Muscle layer of colon (tissue), 2 donors: ENCODE measurements around the gene CDK5.

Experiments
- H3K27ac ChIP-seq: one replicate; pipeline ENCODE4 v1.7.0; 2013; ENCODE audit warnings: low read depth, mild to moderate bottlenecking, low read length, moderate library complexity
- H3K27me3 ChIP-seq, 2 donors: one replicate each; pipeline ENCODE4 v1.7.0; 2013; ENCODE audit warnings: low read length in 2 of 2, mild to moderate bottlenecking in 2 of 2; ENCODE audit not compliant: insufficient read depth in 2 of 2, control insufficient read depth in 1 of 2
- H3K36me3 ChIP-seq: one replicate; pipeline ENCODE4 v1.7.0; 2013; ENCODE audit warnings: mild to moderate bottlenecking, low read length; ENCODE audit not compliant: insufficient read depth
- H3K4me1 ChIP-seq: one replicate; pipeline ENCODE4 v1.7.0; 2013; ENCODE audit warnings: mild to moderate bottlenecking, low read length; ENCODE audit not compliant: insufficient read depth
- H3K4me3 ChIP-seq, 2 donors: one replicate each; pipeline ENCODE4 v1.7.0; 2013; ENCODE audit warnings: low read length in 2 of 2, low read depth in 1 of 2, mild to moderate bottlenecking in 1 of 2, moderate library complexity in 1 of 2
- H3K9ac ChIP-seq: one replicate; pipeline ENCODE4 v1.7.0; 2013; ENCODE audit warnings: low read length
- H3K9me3 ChIP-seq: one replicate; pipeline ENCODE4 v1.7.0; 2013; ENCODE audit warnings: mild to moderate bottlenecking, low read length
- donor health status: abdominal sarcoma.
- donor health status: Adenocarcinoma of cecum.

Gene CDK5

DNA sequence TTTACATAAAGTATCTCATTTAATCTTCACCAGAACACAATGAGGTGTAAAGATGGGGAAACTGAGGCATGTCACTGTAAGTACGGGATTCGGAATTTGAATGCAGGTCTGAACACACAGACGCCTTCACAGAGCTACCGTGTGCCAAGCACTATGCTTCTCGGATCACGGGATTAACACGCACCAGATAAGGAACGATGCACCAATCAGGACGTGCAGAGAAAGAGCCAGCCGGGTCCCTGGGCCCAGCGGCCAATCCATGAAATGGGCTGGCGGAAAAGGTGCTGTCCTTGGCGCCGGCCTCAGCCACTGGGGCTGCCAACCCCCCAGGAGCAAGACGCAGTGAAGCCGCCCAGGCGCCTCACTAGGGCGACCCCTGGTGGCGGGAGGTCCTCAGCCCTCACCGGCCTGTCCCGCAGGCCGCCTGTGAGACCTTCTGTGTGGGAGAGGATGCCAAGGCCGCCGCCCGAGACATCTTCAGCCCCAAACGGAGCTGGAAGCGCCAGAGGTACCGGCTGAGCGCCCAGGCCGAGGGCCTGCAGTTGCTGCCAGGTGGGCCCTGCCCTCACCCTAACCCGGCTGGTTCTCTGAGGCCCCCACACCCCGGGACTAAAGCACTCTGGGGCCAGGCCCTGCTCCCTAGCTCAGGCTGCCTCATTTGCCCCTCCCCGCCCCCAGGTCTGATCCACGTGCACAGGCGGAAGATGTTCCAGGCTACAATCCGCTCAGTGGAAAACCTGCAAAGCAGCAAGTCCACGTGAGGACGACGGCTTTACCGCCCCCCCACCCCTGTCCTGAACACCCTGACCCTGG, 49.0 kb downstream of the CDK5 start:
- Histone ChIP-seq H3K36me3 (no peaks in the 10 kb centered on the region), H3K9me3 (no peaks in the 10 kb centered on the region), H3K27ac (no peak overlapping the region), H3K4me1 (no peaks in the 10 kb centered on the region), H3K27me3 (peaks cover 12 to 30% of the 10 kb centered on the region in 2 donors), H3K9ac (no peak overlapping the region), H3K4me3 (peak overlapping the region in 1 of 2 donors; percentile 38)

DNA sequence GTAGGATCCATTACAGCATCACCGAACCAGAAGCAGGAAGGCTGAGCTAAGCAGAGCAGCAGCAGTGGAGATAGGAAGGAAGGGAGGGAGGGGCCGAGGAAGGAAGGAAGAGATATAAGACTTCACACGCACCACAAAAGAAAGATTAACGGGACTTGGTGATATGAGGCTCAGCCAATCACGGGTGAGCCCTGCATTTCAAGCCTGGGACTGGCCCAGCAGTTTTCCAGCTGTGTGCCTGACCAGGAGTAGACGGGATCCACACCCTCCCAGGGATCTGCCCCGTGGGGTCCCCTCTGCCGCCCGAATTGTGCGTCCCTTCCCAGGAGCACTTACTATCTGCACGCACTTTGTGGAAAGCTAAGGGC, 49.6 kb downstream of the CDK5 start:
- peak overlapping the region in 1 of 2 donors; percentile 38 for H3K4me3 ChIP-seq
- H3K9ac ChIP-seq, result no peak overlapping the region
- H3K27me3 ChIP-seq, result peaks cover 10 to 24% of the 10 kb centered on the region in 2 donors
- no peak overlapping the region for H3K27ac ChIP-seq
- no peaks in the 10 kb centered on the region for H3K4me1 ChIP-seq
- no peaks in the 10 kb centered on the region for H3K36me3 ChIP-seq
- H3K9me3 ChIP-seq, result no peaks in the 10 kb centered on the region

DNA sequence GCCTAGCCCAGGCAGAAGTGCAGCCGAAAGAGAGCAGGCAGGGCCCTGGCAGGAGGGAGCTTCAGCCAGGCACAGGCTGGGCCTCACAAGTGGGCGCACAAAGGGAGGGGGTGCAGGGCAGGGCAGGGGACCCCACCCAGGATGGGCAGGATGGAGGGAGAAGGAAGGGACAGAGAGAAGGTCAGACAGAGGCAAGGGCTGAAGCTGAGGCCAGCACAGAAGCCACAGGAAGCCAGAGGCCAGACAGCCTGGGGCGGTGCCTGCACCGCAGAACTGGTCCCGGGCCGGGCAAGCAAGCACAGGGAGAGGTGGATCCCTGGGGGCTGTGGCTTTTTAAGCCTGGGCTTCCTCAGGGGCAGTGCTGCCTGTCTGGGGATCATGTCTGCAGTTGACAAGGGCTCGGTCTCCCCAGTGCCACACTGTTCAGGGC, 50.2 kb downstream of the CDK5 start:
- Histone ChIP-seq H3K4me3 (no peak overlapping the region), H3K36me3 (no peaks in the 10 kb centered on the region), H3K27ac (no peak overlapping the region), H3K9ac (no peak overlapping the region), H3K9me3 (no peaks in the 10 kb centered on the region), H3K4me1 (no peaks in the 10 kb centered on the region), H3K27me3 (peaks cover 4 to 22% of the 10 kb centered on the region in 2 donors)

DNA sequence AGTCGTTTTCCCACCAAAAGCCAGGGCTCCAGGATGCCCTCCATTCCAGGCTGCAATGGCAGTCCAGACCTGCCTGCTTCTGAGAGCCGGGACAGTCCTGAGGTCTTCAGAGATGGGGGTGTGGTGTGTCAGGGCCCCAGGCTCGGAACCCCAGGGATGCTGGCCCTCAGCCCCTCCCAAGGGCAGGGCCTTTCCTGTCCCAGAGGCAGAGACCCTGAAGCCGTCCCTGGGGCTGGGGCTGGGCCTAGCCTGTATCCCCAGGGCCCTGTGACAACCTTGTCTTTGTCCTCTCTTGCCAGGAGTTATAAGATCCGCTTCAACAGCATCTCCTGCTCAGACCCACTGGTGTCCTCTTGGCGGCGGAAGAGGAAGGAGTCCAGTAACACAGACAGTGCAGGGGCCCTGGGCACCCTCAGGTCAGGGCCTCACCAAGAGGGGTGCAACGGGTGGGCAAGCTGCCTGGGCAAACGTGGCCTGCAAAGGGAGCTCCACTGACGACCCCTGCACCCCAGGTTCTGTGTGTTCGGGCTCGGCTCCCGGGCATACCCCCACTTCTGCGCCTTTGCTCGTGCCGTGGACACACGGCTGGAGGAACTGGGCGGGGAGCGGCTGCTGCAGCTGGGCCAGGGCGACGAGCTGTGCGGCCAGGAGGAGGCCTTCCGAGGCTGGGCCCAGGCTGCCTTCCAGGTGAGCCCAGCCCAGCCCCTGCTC, 51.0 kb downstream of the CDK5 start:
- Histone ChIP-seq H3K9me3 (no peaks in the 10 kb centered on the region), H3K4me3 (no peak overlapping the region), H3K27ac (no peak overlapping the region), H3K36me3 (no peaks in the 10 kb centered on the region), H3K9ac (no peak overlapping the region), H3K27me3 (peaks cover 0 to 22% of the 10 kb centered on the region in 2 donors), H3K4me1 (no peaks in the 10 kb centered on the region)

DNA sequence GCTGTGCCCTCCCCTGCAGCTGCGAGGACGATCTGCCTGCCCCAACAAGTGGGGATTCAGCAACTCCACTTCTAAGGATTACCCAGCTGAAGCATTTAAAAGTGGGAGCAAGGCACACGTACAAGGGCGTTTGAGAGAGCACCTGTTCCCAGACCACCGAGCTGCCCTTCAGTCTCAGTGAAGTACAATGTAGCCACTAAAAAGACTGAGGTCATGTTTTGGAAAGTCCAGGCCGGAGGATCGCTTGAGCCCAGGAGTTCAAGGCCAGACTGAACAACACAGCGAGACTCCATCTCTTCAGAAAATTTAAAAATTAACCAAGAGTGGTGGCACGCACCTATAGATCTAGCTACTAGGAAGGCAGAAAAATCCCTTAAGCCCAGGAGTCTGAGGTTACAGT, 52.1 kb downstream of the CDK5 start:
- H3K27ac ChIP-seq, result no peak overlapping the region
- no peak overlapping the region for H3K9ac ChIP-seq
- no peaks in the 10 kb centered on the region for H3K4me1 ChIP-seq
- H3K36me3 ChIP-seq, result no peaks in the 10 kb centered on the region
- H3K4me3 ChIP-seq, result no peak overlapping the region
- peaks cover 0 to 21% of the 10 kb centered on the region in 2 donors for H3K27me3 ChIP-seq
- no peaks in the 10 kb centered on the region for H3K9me3 ChIP-seq
